PFSK-1 (cell line): ENCODE measurements around the gene DYNC1H1.

ENCODE experiments used
- FOXP2 ChIP-seq: optimal IDR thresholded peaks from 2 replicates; pipeline ENCODE3; 2011; ENCODE audit warnings: borderline replicate concordance, control low read depth, inconsistent platforms; ENCODE audit not compliant: insufficient read depth; ENCODE audit errors: extremely low read length, extremely low read depth
- POLR2AphosphoS5 ChIP-seq: IDR thresholded peaks from 2 replicates; pipeline ENCODE4 v1.6.1; 2012; ENCODE audit warnings: low read depth, mild to moderate bottlenecking, control low read depth, low read length, moderate library complexity
- REST ChIP-seq, 2 experiments: IDR thresholded peaks; 2 replicates each; pipeline versions ENCODE4 v1.6.1 to v1.8.0; 2011 to 2012; ENCODE audit warnings: low read depth in 2 of 2, low read length in 2 of 2, control low read depth in 1 of 2, inconsistent platforms in 1 of 2, mild to moderate bottlenecking in 1 of 2, moderate library complexity in 1 of 2; ENCODE audit not compliant: insufficient read depth in 1 of 2
- SIN3A ChIP-seq: IDR thresholded peaks from 2 replicates; pipeline ENCODE4 v1.6.1; 2012; ENCODE audit warnings: mild to moderate bottlenecking, low read length, moderate library complexity, borderline replicate concordance; ENCODE audit not compliant: insufficient read depth
- TAF1 ChIP-seq: IDR thresholded peaks from 2 replicates; pipeline ENCODE4 v1.6.1; 2012; ENCODE audit warnings: low read length, control low read depth, borderline replicate concordance; ENCODE audit not compliant: insufficient read depth

The DYNC1H1 gene

GRCh38 chr14:101961746-101962502 is 2.4 kb upstream of the DYNC1H1 start:
- TF ChIP-seq FOXP2 (no peak), REST (IDR thresholded peaks at IDR 0.05; ENCODE audit: insufficient read depth in 1 of 2, low read depth in 2 of 2, low read length in 2 of 2) (no peak), TAF1 (no peak), SIN3A (no peak), POLR2AphosphoS5 (no peak)

- TF ChIP-seq POLR2AphosphoS5 (no peak), SIN3A (no peak), FOXP2 (no peak), TAF1 (no peak), REST (IDR thresholded peaks at IDR 0.05; ENCODE audit: insufficient read depth in 1 of 2, low read depth in 2 of 2, low read length in 2 of 2) (no peak)
Observed at GRCh38 chr14:101962503-101962874, 1.9 kb upstream of the DYNC1H1 start.

- no peak for TF ChIP-seq TAF1
- TF ChIP-seq FOXP2: no peak
- TF ChIP-seq POLR2AphosphoS5: no peak
- no peak for TF ChIP-seq REST (IDR thresholded peaks at IDR 0.05; ENCODE audit: insufficient read depth in 1 of 2, low read depth in 2 of 2, low read length in 2 of 2)
- no peak for TF ChIP-seq SIN3A
Observed at GRCh38 chr14:101963052-101963451, 1.3 kb upstream of the DYNC1H1 start.

- TF ChIP-seq POLR2AphosphoS5 (no peak), FOXP2 (no peak), REST (IDR thresholded peaks at IDR 0.05; ENCODE audit: insufficient read depth in 1 of 2, low read depth in 2 of 2, low read length in 2 of 2) (no peak), TAF1 (no peak), SIN3A (no peak)
Observed at GRCh38 chr14:101963656-101964296, 597 bp upstream of the DYNC1H1 start.

- TF ChIP-seq TAF1: no peak
- TF ChIP-seq SIN3A: no peak
- TF ChIP-seq REST (IDR thresholded peaks at IDR 0.05; ENCODE audit: insufficient read depth in 1 of 2, low read depth in 2 of 2, low read length in 2 of 2): no peak
- TF ChIP-seq POLR2AphosphoS5: no peak
- no peak for TF ChIP-seq FOXP2
Observed at GRCh38 chr14:101965181-101965544, 790 bp downstream of the DYNC1H1 start.
